ENCODE data around the gene OGFOD2. TPM values are rescaled to one million over a fixed set of nuclear protein-coding genes. Genes with fewer than 3 reads are reported as not detected.

Gene OGFOD2
- total RNA-seq, 1 donor from 2014 or later = 24.1 TPM

GRCh38 chr12:122942637-122943036 is 32.4 kb upstream of the OGFOD2 start:
- H3K9me3 Mint-ChIP-seq = no peaks in the 10 kb centered on the region
- H3K4me3 Mint-ChIP-seq = no peak overlapping the region
- peak overlapping the region; percentile 18 for H3K27ac Mint-ChIP-seq
- TF ChIP-seq CTCF (conservative IDR thresholded peaks at IDR 0.05) = no peak
- no peaks in the 10 kb centered on the region for H3K27me3 Mint-ChIP-seq
- H3K4me1 Mint-ChIP-seq (ENCODE audit: unreplicated experiment) = peaks cover 7% of the 10 kb centered on the region
- DNase-seq (ENCODE audit: extremely low spot score, unreplicated experiment) = no peak
- no peaks in the 10 kb centered on the region for H3K36me3 Mint-ChIP-seq

GRCh38 chr12:122943196-122943595 is 31.8 kb upstream of the OGFOD2 start:
- TF ChIP-seq CTCF (conservative IDR thresholded peaks at IDR 0.05) = no peak
- Mint-ChIP-seq H3K27me3 (no peaks in the 10 kb centered on the region), H3K9me3 (no peaks in the 10 kb centered on the region), H3K4me3 (no peak overlapping the region), H3K4me1 (ENCODE audit: unreplicated experiment) (peaks cover 7% of the 10 kb centered on the region), H3K36me3 (no peaks in the 10 kb centered on the region), H3K27ac (peak overlapping the region; percentile 18)
- no peak for DNase-seq (ENCODE audit: extremely low spot score, unreplicated experiment)

DNA sequence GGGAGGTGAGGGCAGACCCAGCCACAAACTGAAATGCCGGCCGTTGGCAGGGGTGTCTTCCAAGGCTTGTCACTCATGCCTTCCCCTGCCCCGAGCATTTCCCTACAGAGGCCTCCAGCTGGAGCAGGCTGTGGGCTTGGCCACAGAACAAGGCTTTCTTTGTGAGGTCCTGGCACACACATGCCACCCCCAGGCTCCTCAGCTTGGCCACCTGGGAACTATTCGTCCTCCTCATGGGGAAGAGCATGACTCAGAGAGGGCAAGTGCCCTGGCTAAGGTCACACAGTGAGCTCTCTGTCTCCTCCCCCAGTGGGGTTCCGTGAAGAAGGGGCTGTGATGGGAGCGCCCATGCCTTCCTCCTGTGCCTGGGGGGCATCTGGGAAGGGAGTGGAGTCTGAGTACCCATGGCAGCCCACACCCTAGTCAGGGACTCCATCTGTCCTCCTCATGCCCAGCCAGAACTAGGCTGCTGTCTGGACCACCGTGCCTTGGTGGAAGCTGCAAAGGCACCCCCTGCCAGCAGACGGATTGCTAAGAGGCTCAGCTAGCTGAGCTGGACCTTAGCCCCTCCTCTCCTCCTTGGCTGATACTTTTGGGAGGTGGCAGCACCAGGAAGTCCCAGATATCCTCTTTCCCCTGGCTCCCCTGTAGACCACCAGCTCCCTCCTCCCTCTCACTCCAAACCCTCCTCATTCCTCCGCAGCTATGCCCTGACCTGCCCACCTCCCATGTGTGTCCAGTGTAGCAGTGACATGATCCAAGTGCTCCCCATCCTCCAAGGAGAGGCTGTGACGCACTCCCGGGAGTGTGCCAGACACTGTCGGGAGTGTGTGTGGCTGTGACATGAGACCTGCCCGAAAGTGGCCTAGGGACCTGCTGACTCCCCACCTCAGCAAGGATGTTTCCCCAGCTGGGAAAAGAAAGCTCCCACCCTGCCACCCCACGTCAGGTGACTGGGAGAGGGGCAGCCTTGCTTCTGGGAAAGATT is 30.1 kb upstream of the OGFOD2 start:
- Mint-ChIP-seq H3K27ac (no peak overlapping the region), H3K36me3 (no peaks in the 10 kb centered on the region), H3K4me1 (ENCODE audit: unreplicated experiment) (peaks cover 7% of the 10 kb centered on the region), H3K9me3 (no peaks in the 10 kb centered on the region), H3K4me3 (no peak overlapping the region), H3K27me3 (no peaks in the 10 kb centered on the region)
- no peak for TF ChIP-seq CTCF (conservative IDR thresholded peaks at IDR 0.05)
- DNase-seq (ENCODE audit: extremely low spot score, unreplicated experiment) = no peak

DNA sequence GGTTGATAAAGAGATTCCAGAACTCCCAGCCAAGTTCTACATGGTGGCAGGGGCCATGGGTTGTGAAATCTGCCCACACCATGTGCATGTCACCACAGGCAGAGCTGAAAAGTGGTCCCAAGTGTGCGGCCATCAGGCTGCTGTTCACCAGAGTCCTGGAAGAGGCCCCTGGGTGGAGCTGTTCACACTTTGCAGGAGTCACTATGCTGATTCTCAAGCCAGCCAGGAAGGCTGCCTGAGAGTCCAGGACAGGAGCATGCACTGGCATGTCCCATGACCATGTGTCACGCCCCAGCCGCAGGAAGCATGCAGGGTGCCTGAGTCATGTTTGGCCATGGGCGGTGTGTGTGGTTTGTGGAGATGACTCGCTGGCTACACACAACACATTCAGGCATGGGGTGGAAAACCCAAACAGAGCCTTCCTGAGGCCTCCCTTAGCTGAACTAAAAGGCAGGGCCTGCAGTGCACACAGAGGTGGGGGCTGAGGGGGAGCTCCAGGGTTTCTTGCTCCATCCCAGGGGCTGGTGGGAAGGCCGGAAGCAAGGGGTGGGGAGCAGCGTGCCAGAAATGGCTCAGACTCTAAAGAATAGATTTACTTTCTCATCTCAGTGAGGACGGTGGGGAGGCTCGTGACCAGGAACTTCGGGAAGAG is 28.2 kb upstream of the OGFOD2 start:
- peaks cover 7% of the 10 kb centered on the region for H3K4me1 Mint-ChIP-seq (ENCODE audit: unreplicated experiment)
- H3K9me3 Mint-ChIP-seq = no peaks in the 10 kb centered on the region
- no peak overlapping the region for H3K4me3 Mint-ChIP-seq
- H3K27me3 Mint-ChIP-seq = no peaks in the 10 kb centered on the region
- no peak for DNase-seq (ENCODE audit: extremely low spot score, unreplicated experiment)
- H3K36me3 Mint-ChIP-seq = no peaks in the 10 kb centered on the region
- H3K27ac Mint-ChIP-seq = peak overlapping the region; percentile 95
- peak; percentile 21 for TF ChIP-seq CTCF (conservative IDR thresholded peaks at IDR 0.05)

DNA sequence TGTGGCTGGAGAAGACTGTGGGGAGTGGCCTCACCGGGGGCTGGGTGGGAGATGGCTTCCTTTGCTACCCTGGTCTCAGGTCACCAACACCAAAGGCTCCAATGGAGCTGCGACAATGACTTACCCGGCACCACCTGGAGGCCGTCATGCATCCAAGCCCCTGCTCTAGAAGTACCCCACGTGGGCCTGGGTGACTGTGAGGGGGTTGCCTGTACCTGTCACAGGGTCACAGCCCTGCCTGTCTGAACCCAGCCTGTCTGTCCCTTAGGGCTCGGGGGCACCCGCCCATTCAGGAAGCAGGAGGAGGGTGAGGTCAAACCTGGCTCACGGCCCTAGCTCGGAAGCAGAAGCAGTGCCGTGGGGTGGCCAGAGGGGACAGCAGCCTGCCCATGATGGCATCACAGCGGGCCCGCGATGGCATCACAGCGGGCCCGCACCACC is 27.7 kb upstream of the OGFOD2 start:
- DNase-seq (ENCODE audit: extremely low spot score, unreplicated experiment) = no peak
- H3K36me3 Mint-ChIP-seq = no peaks in the 10 kb centered on the region
- H3K27me3 Mint-ChIP-seq = no peaks in the 10 kb centered on the region
- no peak for TF ChIP-seq CTCF (conservative IDR thresholded peaks at IDR 0.05)
- H3K9me3 Mint-ChIP-seq = no peaks in the 10 kb centered on the region
- H3K4me3 Mint-ChIP-seq = no peak overlapping the region
- peak overlapping the region; percentile 95 for H3K27ac Mint-ChIP-seq
- peaks cover 7% of the 10 kb centered on the region for H3K4me1 Mint-ChIP-seq (ENCODE audit: unreplicated experiment)

All from type B pancreatic cell (in vitro differentiated cells).